ENCODE results near the gene SLC39A3. TPM values are rescaled to one million over a fixed set of nuclear protein-coding genes. Genes with fewer than 3 reads are reported as not detected.
"Not testable (repeated sequence)": the region's sequence is repeated elsewhere in the genome, so short reads cannot be mapped to it uniquely, and the experiment has no call there.

Gene SLC39A3
- total RNA-seq, 2 experiments from 2014 or later = 7.6 to 7.9 TPM

DNA sequence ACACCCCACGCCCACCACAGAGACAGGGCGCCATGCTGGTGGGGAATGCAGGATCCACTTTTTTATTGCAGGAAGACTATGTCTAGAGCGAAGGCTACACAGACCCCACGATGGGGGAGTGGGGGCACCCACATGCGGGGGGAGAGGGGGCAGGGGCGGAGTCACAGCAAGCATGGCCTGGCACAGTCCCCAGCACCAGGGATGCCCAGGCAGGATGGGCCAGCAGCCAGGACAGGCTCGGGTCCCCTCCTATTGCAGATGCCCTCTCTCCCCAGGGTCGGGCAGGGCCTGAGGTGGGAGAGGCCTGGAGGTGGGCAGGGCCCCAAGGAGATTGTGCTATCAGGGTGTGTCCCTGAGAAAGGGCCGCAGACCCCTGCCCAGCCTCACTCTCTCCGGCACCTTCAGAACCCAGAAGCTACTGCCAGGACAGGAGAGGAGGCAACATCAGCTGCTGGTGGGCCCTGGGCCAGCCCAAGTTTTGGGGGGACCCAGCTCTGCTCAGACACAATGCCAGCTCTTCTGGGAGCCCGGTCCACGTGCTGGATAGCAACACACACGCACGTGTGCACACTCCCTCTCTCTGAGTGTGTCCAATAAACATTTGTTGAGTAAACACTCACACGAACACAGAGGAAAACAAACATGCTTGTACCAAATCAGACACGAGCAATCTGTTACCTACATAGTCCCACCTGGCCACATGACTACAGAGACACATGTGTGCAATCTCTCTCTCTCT lies 25.1 kb downstream of the SLC39A3 start:
- ATAC-seq (ENCODE audit: poor library complexity) (no peak), DNase-seq (no peak)
- Mint-ChIP-seq H3K4me3 (no peak overlapping the region), H3K36me3 (ENCODE audit: low read depth) (no peaks in the 10 kb centered on the region), H3K4me1 (ENCODE audit: low read depth) (peaks cover 27% of the 10 kb centered on the region), H3K9me3 (peaks cover 5% of the 10 kb centered on the region), H3K27ac (no peak overlapping the region), H3K27me3 (peaks cover 7% of the 10 kb centered on the region)
- Histone ChIP-seq H3K9me3 (ENCODE audit: control insufficient read depth in 1 of 2, insufficient read depth in 1 of 2, low read length in 2 of 2) (peaks cover 0 to 27% of the 10 kb centered on the region in 2 experiments), H3K27ac (ENCODE audit: low read depth in 1 of 2, low read length in 2 of 2) (no peak overlapping the region), H3K4me3 (ENCODE audit: low read length) (no peak overlapping the region), H3K27me3 (ENCODE audit: control insufficient read depth in 1 of 2, insufficient read depth in 2 of 2, low read length in 2 of 2) (peaks cover 3 to 7% of the 10 kb centered on the region in 2 experiments), H3K4me1 (ENCODE audit: insufficient read depth, low read length) (peaks cover 7% of the 10 kb centered on the region), H3K36me3 (ENCODE audit: insufficient read depth, low read length) (no peaks in the 10 kb centered on the region)
- intact Hi-C loops (cut with DNase I, micrococcal nuclease) = no loop called here
- CTCF ChIA-PET = no interaction called here
- TF ChIP-seq CTCF (IDR thresholded peaks at IDR 0.05) = no peak
- POLR2A ChIA-PET = no interaction called here

GRCh38 chr19:2714102-2714501 lies 25.7 kb downstream of the SLC39A3 start:
- POLR2A ChIA-PET = not testable (repeated sequence)

DNA sequence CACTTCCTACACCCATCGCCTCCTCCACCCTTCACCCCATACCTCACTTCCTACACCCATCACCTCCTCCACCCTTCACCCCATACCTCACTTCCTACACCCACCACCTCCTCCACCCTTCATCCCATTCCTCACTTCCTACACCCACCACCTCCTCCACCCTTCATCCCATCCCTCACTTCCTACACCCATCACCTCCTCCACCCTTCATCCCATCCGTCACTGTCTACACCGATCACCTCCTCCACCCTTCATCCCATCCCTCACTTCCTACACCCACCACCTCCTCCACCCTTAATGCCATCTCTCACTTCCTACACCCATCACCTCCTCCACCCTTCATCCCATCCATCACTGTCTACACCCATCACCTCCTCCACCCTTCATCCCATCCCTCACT lies 26.6 kb downstream of the SLC39A3 start:
- peaks cover 25% of the 10 kb centered on the region for H3K4me1 Mint-ChIP-seq (ENCODE audit: low read depth)
- H3K27me3 Mint-ChIP-seq; H3K36me3 Mint-ChIP-seq (ENCODE audit: low read depth); DNase-seq; CTCF ChIA-PET; H3K27ac ChIP-seq (ENCODE audit: low read depth in 1 of 2, low read length in 2 of 2); H3K9me3 Mint-ChIP-seq; POLR2A ChIA-PET; H3K4me3 Mint-ChIP-seq; intact Hi-C loops (cut with DNase I, micrococcal nuclease); H3K4me1 ChIP-seq (ENCODE audit: insufficient read depth, low read length); H3K27me3 ChIP-seq (ENCODE audit: control insufficient read depth in 1 of 2, insufficient read depth in 2 of 2, low read length in 2 of 2); H3K27ac Mint-ChIP-seq; ATAC-seq (ENCODE audit: poor library complexity); H3K36me3 ChIP-seq (ENCODE audit: insufficient read depth, low read length); H3K4me3 ChIP-seq (ENCODE audit: low read length): not testable (repeated sequence)
- H3K9me3 ChIP-seq (ENCODE audit: control insufficient read depth in 1 of 2, insufficient read depth in 1 of 2, low read length in 2 of 2) = peaks cover 0 to 27% of the 10 kb centered on the region in 2 experiments

More at GRCh38 chr19:2714102-2714501, 25.7 kb downstream of the SLC39A3 start:
- H3K4me1 ChIP-seq (ENCODE audit: insufficient read depth, low read length); H3K27ac ChIP-seq (ENCODE audit: low read depth in 1 of 2, low read length in 2 of 2); H3K9me3 Mint-ChIP-seq; H3K36me3 ChIP-seq (ENCODE audit: insufficient read depth, low read length); ATAC-seq (ENCODE audit: poor library complexity); H3K36me3 Mint-ChIP-seq (ENCODE audit: low read depth); CTCF ChIA-PET; intact Hi-C loops (cut with DNase I, micrococcal nuclease); H3K4me3 Mint-ChIP-seq; H3K27ac Mint-ChIP-seq; DNase-seq; H3K4me3 ChIP-seq (ENCODE audit: low read length); H3K27me3 ChIP-seq (ENCODE audit: control insufficient read depth in 1 of 2, insufficient read depth in 2 of 2, low read length in 2 of 2); H3K27me3 Mint-ChIP-seq: not testable (repeated sequence)
- H3K9me3 ChIP-seq (ENCODE audit: control insufficient read depth in 1 of 2, insufficient read depth in 1 of 2, low read length in 2 of 2) = peaks cover 0 to 27% of the 10 kb centered on the region in 2 experiments
- peaks cover 25% of the 10 kb centered on the region for H3K4me1 Mint-ChIP-seq (ENCODE audit: low read depth)

DNA sequence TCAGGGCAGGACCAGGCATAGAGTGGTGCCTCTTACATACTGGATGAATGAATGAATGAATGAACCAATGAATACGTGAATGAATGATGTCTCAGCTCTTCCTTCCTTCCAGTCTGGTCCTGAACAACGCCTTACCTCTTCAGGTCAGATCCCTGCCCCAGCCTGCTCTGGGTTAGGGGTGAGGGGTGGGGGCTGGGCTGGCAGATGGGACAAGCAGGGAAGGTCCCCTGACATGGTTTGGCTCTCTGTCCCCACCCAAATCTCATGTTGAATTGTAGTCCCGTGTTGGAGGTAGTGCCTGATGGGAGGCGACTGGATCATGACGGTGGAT lies 28.0 kb downstream of the SLC39A3 start:
- peaks cover 25% of the 10 kb centered on the region for H3K4me1 Mint-ChIP-seq (ENCODE audit: low read depth)
- H3K36me3 Mint-ChIP-seq (ENCODE audit: low read depth) = no peaks in the 10 kb centered on the region
- H3K4me3 Mint-ChIP-seq = no peak overlapping the region
- intact Hi-C loops (cut with DNase I, micrococcal nuclease) = no loop called here
- H3K27me3 Mint-ChIP-seq = peaks cover 5% of the 10 kb centered on the region
- Histone ChIP-seq H3K4me3 (ENCODE audit: low read length) (no peak overlapping the region), H3K27ac (ENCODE audit: low read depth in 1 of 2, low read length in 2 of 2) (no peak overlapping the region), H3K27me3 (ENCODE audit: control insufficient read depth in 1 of 2, insufficient read depth in 2 of 2, low read length in 2 of 2) (no peaks in the 10 kb centered on the region), H3K4me1 (ENCODE audit: insufficient read depth, low read length) (peaks cover 7% of the 10 kb centered on the region), H3K9me3 (ENCODE audit: control insufficient read depth in 1 of 2, insufficient read depth in 1 of 2, low read length in 2 of 2) (peaks cover 0 to 18% of the 10 kb centered on the region in 2 experiments), H3K36me3 (ENCODE audit: insufficient read depth, low read length) (no peaks in the 10 kb centered on the region)
- CTCF ChIA-PET = no interaction called here
- POLR2A ChIA-PET = no interaction called here
- no peak for TF ChIP-seq CTCF (IDR thresholded peaks at IDR 0.05)
- H3K27ac Mint-ChIP-seq = no peak overlapping the region
- no peak for ATAC-seq (ENCODE audit: poor library complexity)
- no peak for DNase-seq
- peaks cover 5% of the 10 kb centered on the region for H3K9me3 Mint-ChIP-seq
